Stimulated activated CD4-positive, alpha-beta T cell treated with anti-CD3 and anti-CD28 coated beads, Interleukin-12 subunit alpha, Interleukin-12 subunit beta, amount 100 ng/mL, for 24 hours (primary cell): ENCODE results near the gene TLE1.
A peak's percentile ranks its signal among the peaks of the same experiment; 100 is the strongest.
"Not testable (repeated sequence)": the region's sequence is repeated elsewhere in the genome, so short reads cannot be mapped to it uniquely, and the experiment has no call there.

Experiments
- DNase-seq, 2 experiments: peaks; one replicate each; pipeline ENCODE4 v3.0.0-alpha.2; 2020; ENCODE audit warnings: low read depth in 2 of 2

TLE1 gene

GRCh38 chr9:81622471-81623255, 66.7 kb downstream of the TLE1 start:
- no peak for DNase-seq

- no peak for DNase-seq
Observed at GRCh38 chr9:81621785-81622259, 67.5 kb downstream of the TLE1 start.

- DNase-seq = no peak
Observed at GRCh38 chr9:81621118-81621517, 68.2 kb downstream of the TLE1 start.

GRCh38 chr9:81620002-81620390, 69.4 kb downstream of the TLE1 start:
- peak in 1 of 2 experiments; percentile 8 for DNase-seq

- no peak for DNase-seq
Observed at GRCh38 chr9:81619353-81620001, 69.9 kb downstream of the TLE1 start.

- no peak for DNase-seq
Observed at GRCh38 chr9:81618923-81619322, 70.4 kb downstream of the TLE1 start.

- DNase-seq = no peak
Observed at GRCh38 chr9:81616141-81616540, 73.2 kb downstream of the TLE1 start.

GRCh38 chr9:81614335-81614734, 75.0 kb downstream of the TLE1 start:
- DNase-seq = no peak

- DNase-seq = no peak
Observed at GRCh38 chr9:81613002-81613812, 76.1 kb downstream of the TLE1 start.

- no peak for DNase-seq
Observed at GRCh38 chr9:81611664-81612063, 77.7 kb downstream of the TLE1 start.

- no peak for DNase-seq
Observed at GRCh38 chr9:81610740-81611107, 78.6 kb downstream of the TLE1 start.

- no peak for DNase-seq
Observed at GRCh38 chr9:81609782-81610739, 79.3 kb downstream of the TLE1 start.

GRCh38 chr9:81608289-81608657, 81.1 kb downstream of the TLE1 start:
- DNase-seq = no peak

- no peak for DNase-seq
Observed at GRCh38 chr9:81607593-81608288, 81.6 kb downstream of the TLE1 start.

GRCh38 chr9:81606261-81606660, 83.1 kb downstream of the TLE1 start:
- DNase-seq = not testable (repeated sequence)

- no peak for DNase-seq
Observed at GRCh38 chr9:81605170-81605670, 84.1 kb downstream of the TLE1 start.

GRCh38 chr9:81604306-81605169, 84.8 kb downstream of the TLE1 start:
- DNase-seq = no peak

GRCh38 chr9:81602887-81603680, 86.3 kb downstream of the TLE1 start:
- DNase-seq = no peak
